ENCODE results near the gene DPM2.

DNA sequence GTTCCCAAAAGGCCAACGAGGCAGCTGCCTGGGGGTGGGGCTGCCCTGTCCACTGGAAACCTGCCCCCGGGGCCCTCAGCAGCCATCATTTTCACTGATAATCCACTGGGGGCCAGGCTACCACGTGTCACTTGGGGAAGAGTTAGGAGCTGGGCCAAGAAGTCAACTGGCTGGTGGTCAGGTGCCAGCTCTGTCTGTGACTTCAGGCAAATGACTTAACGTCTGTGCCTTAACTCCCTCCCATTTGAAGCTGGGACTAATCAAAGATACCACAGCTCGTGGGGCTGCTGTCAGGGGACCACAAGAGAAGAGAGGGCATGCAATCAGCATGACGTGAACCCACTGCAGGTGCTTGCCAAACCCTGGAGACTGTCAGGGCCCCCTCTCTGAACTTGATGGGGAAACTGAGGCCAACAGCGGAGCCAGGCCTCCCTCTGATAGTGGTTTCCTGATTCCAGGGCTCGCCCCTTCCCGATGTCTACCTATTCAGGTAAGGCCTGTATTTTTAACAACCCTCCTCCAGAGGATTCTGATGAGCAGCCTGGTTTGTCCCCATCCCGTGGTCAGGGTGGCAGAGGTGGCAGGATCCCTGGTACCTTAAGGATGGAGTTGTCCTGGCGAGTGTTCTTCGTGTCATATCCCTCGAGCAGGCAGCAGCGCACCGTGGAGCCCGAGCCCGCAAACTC is 12.3 kb upstream of the DPM2 start:
- TF ChIP-seq, protein P1, sequence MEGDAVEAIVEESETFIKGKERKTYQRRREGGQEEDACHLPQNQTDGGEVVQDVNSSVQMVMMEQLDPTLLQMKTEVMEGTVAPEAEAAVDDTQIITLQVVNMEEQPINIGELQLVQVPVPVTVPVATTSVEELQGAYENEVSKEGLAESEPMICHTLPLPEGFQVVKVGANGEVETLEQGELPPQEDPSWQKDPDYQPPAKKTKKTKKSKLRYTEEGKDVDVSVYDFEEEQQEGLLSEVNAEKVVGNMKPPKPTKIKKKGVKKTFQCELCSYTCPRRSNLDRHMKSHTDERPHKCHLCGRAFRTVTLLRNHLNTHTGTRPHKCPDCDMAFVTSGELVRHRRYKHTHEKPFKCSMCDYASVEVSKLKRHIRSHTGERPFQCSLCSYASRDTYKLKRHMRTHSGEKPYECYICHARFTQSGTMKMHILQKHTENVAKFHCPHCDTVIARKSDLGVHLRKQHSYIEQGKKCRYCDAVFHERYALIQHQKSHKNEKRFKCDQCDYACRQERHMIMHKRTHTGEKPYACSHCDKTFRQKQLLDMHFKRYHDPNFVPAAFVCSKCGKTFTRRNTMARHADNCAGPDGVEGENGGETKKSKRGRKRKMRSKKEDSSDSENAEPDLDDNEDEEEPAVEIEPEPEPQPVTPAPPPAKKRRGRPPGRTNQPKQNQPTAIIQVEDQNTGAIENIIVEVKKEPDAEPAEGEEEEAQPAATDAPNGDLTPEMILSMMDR (IDR thresholded peaks at IDR 0.05): no peak
- TF ChIP-seq EZH2 (IDR thresholded peaks at IDR 0.05): no peak
